Fibroblast of lung (primary cell): ENCODE data around the gene ZBTB37. TPM values are rescaled to one million over a fixed set of nuclear protein-coding genes. Genes with fewer than 3 reads are reported as not detected.

Source experiments
- DNase-seq, 2 donors: peaks; one replicate each; pipeline versions ENCODE4 v3.0.0 to v3.0.0-alpha.2; 2010; ENCODE audit warnings: low read depth in 2 of 2
- H2AFZ ChIP-seq: 2 replicates; pipeline ENCODE4 v1.5.1; 2012; ENCODE audit warnings: low read length, control low read depth, inconsistent platforms
- H3K27ac ChIP-seq: 2 replicates; pipeline ENCODE4 v1.5.1; 2011; ENCODE audit warnings: low read length, control low read depth; ENCODE audit not compliant: insufficient read depth
- H3K27me3 ChIP-seq: 2 replicates; pipeline ENCODE4 v1.5.1; 2011; ENCODE audit warnings: mild to moderate bottlenecking, low read length; ENCODE audit not compliant: control insufficient read depth, insufficient read depth
- H3K36me3 ChIP-seq: 2 replicates; pipeline ENCODE4 v1.5.1; 2011; ENCODE audit warnings: low read length; ENCODE audit not compliant: control insufficient read depth, insufficient read depth
- H3K4me1 ChIP-seq: 2 replicates; pipeline ENCODE4 v1.5.1; 2011; ENCODE audit warnings: low read length; ENCODE audit not compliant: control insufficient read depth, insufficient read depth; ENCODE audit errors: extremely low read depth
- H3K4me2 ChIP-seq: 2 replicates; pipeline ENCODE4 v1.5.1; 2011; ENCODE audit warnings: low read length, control low read depth; ENCODE audit not compliant: insufficient read depth; ENCODE audit errors: extremely low read depth
- H3K4me3 ChIP-seq, 4 experiments: fragments of 200-600 bp in 1 of 4; sonication (generic) in 1 of 4; replicated peaks in 1 of 4; 2 replicates each; pipeline ENCODE4 v1.5.1; 2011 to 2016; ENCODE audit warnings: low read length in 4 of 4, low read depth in 3 of 4, mild to moderate bottlenecking in 3 of 4, control low read depth in 2 of 4, inconsistent platforms in 1 of 4, mixed read lengths in 1 of 4; ENCODE audit not compliant: insufficient read depth in 1 of 4; ENCODE audit errors: control extremely low read depth in 1 of 4
- H3K79me2 ChIP-seq: 2 replicates; pipeline ENCODE4 v1.5.1; 2012; ENCODE audit warnings: mild to moderate bottlenecking, low read length, inconsistent platforms; ENCODE audit not compliant: control insufficient read depth, insufficient read depth
- H3K9ac ChIP-seq: 2 replicates; pipeline ENCODE4 v1.5.1; 2011; ENCODE audit warnings: mild to moderate bottlenecking, low read length, control low read depth; ENCODE audit not compliant: insufficient read depth
- H3K9me3 ChIP-seq: 2 replicates; pipeline ENCODE4 v1.5.1; 2012; ENCODE audit warnings: low read depth, low read length; ENCODE audit not compliant: control insufficient read depth, insufficient read depth
- H4K20me1 ChIP-seq: 2 replicates; pipeline ENCODE4 v1.5.1; 2011; ENCODE audit warnings: low read length; ENCODE audit not compliant: control insufficient read depth, insufficient read depth; ENCODE audit errors: extremely low read depth
- CTCF ChIP-seq, 2 donors: IDR thresholded peaks in 1 of 2; conservative IDR thresholded peaks in 1 of 2; 1 replicate in 1 of 2; 2 replicates in 1 of 2; pipeline ENCODE4 v1.5.1; 2011 to 2012; ENCODE audit warnings: low read length in 2 of 2, control low read depth in 1 of 2, inconsistent platforms in 1 of 2, low read depth in 1 of 2, mild to moderate bottlenecking in 1 of 2
- EZH2 ChIP-seq: IDR thresholded peaks from 2 replicates; pipeline ENCODE4 v1.5.1; 2012; ENCODE audit warnings: low read length, control low read depth, mild to moderate bottlenecking; ENCODE audit errors: missing control alignments
- polyA plus RNA-seq, 2 donors: library from polyadenylated mRNA; depleted of rRNA in 1 of 2; stranded (reverse) in 1 of 2; unstranded in 1 of 2; fragments of >200 nt; gene quantifications; 2 replicates each; pipeline ENCODE4 v1.2.1, GENCODE V29; 2011 to 2012; ENCODE audit warnings: missing spikeins in 1 of 2
- total RNA-seq: library from RNA; depleted of rRNA; stranded (reverse); fragments of >200 nt; gene quantifications from 2 replicates; pipeline ENCODE4 v1.2.1, GENCODE V29; 2014

ZBTB37 gene
- total and polyA plus RNA-seq, 2 donors (not counting 1 experiment from before 2014, with no cell fraction given): 3.0 to 8.3 TPM

GRCh38 chr1:173867753-173868265 is 371 bp upstream of the ZBTB37 start, which contains the start of gene GAS5:
GAS5 (minus strand) TSS chr1:173867989.
- Histone ChIP-seq H3K27ac (peak within 1 kb of the TSS; percentile 90), H3K9me3 (no peaks in the 10 kb centered on the region), H3K27me3 (no peaks in the 10 kb centered on the region), H3K9ac (peak within 1 kb of the TSS; percentile 82), H4K20me1 (peaks cover 5% of the 10 kb centered on the region), H3K4me3 (peak within 1 kb of the TSS; percentile 94 to 99 (median 98)), H2AFZ (peak within 1 kb of the TSS; percentile 63), H3K4me1 (peaks cover 5% of the 10 kb centered on the region), H3K4me2 (peak within 1 kb of the TSS; percentile 98), H3K36me3 (peaks cover 23% of the 10 kb centered on the region), H3K79me2 (peaks cover 36% of the 10 kb centered on the region)
- TF ChIP-seq EZH2: no peak
- no peak for TF ChIP-seq CTCF (conservative IDR thresholded peaks at IDR 0.05 in 1 of 2, IDR thresholded peaks at IDR 0.05 in 1 of 2; ENCODE audit: low read depth in 1 of 2, low read length in 2 of 2)
- DNase-seq: peak; percentile 100

GRCh38 chr1:173869021-173869359 is 810 bp downstream of the ZBTB37 start:
- peak overlapping the region; percentile 82 for H3K9ac ChIP-seq
- no peak for TF ChIP-seq CTCF (conservative IDR thresholded peaks at IDR 0.05 in 1 of 2, IDR thresholded peaks at IDR 0.05 in 1 of 2; ENCODE audit: low read depth in 1 of 2, low read length in 2 of 2)
- no peak for TF ChIP-seq EZH2
- peaks cover 36% of the 10 kb centered on the region for H3K79me2 ChIP-seq
- H3K27ac ChIP-seq: peak overlapping the region; percentile 80
- H3K36me3 ChIP-seq: peaks cover 17% of the 10 kb centered on the region
- H3K4me2 ChIP-seq: peak overlapping the region; percentile 98
- peaks cover 5% of the 10 kb centered on the region for H4K20me1 ChIP-seq
- peak overlapping the region; percentile 63 for H2AFZ ChIP-seq
- no peaks in the 10 kb centered on the region for H3K27me3 ChIP-seq
- no peaks in the 10 kb centered on the region for H3K9me3 ChIP-seq
- DNase-seq: no peak
- H3K4me1 ChIP-seq: peaks cover 5% of the 10 kb centered on the region
- H3K4me3 ChIP-seq: peak overlapping the region; percentile 79 to 99 (median 96)

- Histone ChIP-seq H3K9me3 (no peaks in the 10 kb centered on the region), H3K4me1 (peaks cover 2% of the 10 kb centered on the region), H2AFZ (no peak overlapping the region), H3K27ac (no peak overlapping the region), H3K79me2 (peaks cover 23% of the 10 kb centered on the region), H3K4me2 (no peak overlapping the region), H3K9ac (no peak overlapping the region), H4K20me1 (no peaks in the 10 kb centered on the region), H3K4me3 (no peak overlapping the region), H3K27me3 (no peaks in the 10 kb centered on the region), H3K36me3 (peaks cover 8% of the 10 kb centered on the region)
- TF ChIP-seq EZH2: no peak
- no peak for TF ChIP-seq CTCF (conservative IDR thresholded peaks at IDR 0.05 in 1 of 2, IDR thresholded peaks at IDR 0.05 in 1 of 2; ENCODE audit: low read depth in 1 of 2, low read length in 2 of 2)
- no peak for DNase-seq
These were observed 2.3 kb downstream of the ZBTB37 start for GRCh38 chr1:173870252-173871075.
